NB4 (cell line): Measurements from ENCODE around the gene MPND.
"Not testable (repeated sequence)": the region's sequence is repeated elsewhere in the genome, so short reads cannot be mapped to it uniquely, and the experiment has no call there.

ENCODE experiments used
- CTCF ChIP-seq: IDR thresholded peaks from one replicate; pipeline ENCODE4 v1.5.1; 2012; ENCODE audit warnings: low read depth, low read length
- MAX ChIP-seq: IDR thresholded peaks from 2 replicates; pipeline ENCODE4 v1.6.1; 2011; ENCODE audit warnings: low read depth, low read length

GRCh38 chr19:4328991-4329681 is 14.2 kb upstream of the MPND start:
- TF ChIP-seq CTCF, MAX: not testable (repeated sequence)
